Dedifferentiated amniotic fluid mesenchymal stem cell (primary cell): ENCODE results near the gene STRBP.

Experiments
- DNase-seq: peaks from one replicate; pipeline ENCODE4 v3.0.0-alpha.2; 2016; ENCODE audit errors: extremely low spot score

The STRBP gene

DNA sequence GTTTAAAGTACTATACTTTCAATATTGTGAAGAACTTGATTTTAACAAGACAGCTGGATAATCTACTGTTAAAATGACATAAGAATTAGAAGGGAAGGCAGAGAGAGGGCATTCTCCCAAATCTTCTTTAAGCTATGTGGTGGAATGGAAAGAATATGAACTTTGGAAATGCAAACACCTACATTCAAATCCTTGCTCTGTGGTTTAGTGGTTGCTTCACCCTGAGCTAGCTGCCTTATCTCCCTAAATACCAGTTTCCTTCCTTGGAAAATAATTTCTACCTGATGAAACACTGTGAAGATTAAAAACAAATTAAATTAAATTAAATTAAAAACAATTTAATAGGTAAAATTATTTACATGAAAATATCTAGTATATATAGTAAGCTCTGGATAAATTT is 136.4 kb downstream of the STRBP start:
- DNase-seq = no peak

DNA sequence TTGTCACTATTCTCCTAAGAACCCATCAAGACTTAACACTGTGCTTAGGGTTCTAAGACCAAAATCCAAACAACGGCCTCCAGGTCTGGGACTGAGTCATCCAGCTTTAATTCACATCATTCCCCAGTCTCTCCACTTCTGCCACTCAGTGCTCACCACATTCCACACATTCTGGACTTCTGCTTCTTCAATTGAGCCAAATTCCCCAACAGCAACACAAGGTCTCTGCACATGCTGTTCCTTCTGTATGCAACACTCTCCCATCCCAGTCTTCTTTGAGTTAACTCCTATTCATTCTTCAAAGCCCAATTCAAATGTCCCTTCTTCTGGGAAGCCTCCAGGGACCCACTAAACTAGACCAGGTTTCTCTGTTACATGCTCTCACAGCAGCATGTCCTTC is 137.1 kb downstream of the STRBP start:
- peak; percentile 48 for DNase-seq

DNA sequence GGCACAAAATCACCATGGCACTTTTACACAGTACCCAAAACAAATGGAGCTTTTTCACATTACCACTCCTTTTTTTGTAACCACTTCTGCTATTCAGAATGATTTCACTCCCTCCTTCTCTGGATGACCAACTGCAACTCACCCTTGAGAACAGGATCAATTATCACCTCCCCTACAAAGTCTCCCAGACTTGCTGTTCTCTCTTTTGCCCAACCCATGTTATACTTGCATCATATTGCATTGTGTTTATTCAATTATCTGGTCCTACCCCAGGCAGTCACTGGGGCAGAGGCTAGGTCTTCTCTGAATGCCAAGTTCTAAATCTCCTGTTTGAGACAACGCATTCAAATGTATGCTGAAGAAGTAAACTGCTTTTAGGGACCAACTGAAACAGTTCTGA is 139.0 kb downstream of the STRBP start:
- no peak for DNase-seq

DNA sequence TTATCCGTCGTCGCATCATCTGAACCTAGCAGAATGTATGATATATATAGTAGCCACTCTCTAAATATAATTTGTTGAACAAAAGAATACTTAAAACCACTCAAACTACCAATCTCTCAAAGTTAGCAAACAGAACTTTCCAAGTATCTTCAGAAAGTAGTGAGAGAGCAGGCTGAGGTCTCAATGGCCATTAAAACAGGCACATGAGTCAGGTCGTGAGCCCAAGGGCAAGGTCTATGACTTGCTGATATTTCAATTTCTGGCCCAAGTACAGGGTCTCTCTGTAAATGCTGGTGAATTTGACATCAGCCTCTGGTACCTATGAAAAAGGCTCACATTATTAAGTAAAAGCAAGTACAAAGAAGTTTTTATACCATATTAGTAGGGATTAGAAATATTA is 139.8 kb downstream of the STRBP start:
- no peak for DNase-seq

DNA sequence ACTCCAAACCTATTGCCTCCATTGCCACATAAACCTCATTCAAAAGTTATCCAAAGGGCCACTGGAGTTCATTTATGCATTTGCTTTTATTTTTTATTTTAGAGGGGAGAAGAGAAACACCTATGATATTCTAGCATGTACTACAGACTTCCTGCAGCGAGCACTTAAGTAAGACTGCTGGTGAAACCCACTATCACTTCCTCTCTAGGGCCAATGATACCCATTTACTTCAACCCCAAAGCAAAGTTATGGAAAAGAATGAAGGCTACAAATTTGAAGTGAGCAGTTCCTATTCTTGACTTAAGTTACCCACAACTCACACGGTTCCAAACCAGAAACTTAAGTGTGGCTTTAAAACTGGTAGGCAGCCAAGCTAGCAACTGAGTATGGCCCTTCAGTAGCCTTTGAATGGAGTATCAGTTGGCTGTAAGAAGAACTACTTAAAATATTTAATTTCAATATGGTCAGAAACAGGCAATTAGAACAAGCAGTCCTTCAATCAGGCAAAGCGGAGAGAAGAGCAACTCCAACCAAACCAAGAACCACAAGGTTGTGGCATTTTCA is 140.8 kb downstream of the STRBP start:
- no peak for DNase-seq

DNA sequence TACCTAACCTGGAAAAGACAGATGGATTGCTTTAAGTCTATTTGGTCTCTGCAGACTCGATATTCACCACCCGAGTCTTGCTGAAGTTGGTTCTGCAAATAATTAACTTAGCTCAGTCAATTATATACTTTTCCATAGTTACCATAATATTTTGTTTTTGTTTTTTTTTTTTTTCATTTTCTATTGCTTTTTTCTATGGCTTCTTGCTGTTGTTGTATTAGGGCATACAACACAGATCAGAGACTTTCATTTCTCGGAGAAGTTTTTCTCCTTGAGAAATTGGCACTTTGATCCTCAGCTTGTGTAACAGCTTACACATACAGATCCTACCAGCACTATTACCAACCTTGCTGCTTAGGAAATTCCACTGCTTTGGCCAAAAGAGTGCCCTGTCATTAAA is 146.9 kb downstream of the STRBP start:
- DNase-seq = no peak

DNA sequence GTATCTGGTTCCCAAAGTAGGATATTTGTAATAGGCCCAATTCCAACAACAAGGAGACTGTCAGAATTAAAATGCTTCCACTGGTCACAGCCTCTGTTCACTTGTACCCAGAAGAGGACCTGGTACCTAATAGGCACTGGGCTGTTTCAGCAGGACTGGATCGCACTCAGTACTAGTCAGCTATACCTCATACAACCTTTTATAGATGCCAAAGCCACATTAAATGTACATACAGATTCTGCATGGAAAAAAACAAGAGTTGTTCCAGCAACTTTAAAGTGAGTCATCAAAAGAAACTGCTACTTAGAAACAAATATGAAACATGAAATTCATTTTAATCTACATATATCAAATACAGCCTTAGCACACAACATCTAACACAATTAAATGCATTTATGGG is 147.4 kb downstream of the STRBP start:
- DNase-seq = peak; percentile 41

DNA sequence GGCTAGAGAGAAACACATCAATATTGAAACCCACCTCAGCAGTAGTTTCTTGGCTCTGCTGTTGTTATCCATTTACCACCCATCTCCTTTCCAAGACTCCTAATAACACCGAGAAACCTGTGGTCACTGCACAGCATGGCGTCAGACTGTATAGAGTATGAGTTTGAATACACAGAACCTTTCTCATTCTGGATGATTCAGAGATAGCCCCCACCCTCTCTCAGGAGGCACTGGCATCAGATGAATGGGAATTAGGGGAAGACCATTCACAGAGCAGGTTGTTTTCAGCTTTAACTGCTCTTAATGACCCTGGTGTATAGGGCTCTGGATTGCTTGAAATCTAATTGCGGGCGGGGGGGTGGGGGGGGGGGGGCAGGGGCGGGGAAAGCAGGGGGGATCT is 148.3 kb downstream of the STRBP start:
- DNase-seq = no peak

DNA sequence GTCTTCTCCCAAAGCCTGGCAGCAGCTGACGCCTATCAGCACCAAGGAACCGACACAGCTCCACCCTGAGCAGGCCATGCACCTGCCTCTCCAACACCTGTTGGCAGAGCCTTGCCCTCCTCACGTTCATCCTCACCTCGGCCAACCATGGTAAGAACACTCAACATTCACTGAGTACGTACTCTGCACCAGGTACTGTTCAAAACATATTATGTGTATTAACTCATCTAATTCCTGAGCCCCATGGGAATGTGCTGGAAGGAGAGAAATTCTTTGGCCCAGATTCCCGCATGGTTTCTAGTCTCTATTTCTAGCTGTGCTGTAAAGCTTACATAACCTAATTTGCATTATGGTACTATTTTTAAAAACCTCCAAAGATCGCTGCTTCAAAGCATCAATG is 148.8 kb downstream of the STRBP start:
- no peak for DNase-seq

DNA sequence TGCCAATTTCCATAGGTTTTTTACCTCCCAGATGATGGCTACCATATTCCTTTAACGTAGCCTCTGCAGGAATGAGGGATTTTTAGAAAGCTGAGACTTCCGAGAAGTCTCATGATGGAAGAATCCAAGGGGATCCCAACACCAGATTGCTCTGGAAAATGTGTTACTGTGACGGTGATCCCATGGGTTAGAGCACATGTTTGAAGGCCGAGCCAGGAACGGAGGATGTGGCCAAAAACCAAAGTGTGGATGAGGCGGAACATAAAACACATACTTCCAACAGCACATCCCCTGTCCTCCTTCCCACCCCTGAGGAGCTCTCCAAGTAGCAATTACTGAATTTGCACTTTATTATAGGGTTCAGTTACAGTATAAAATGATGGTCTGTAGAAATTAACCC is 152.3 kb downstream of the STRBP start:
- no peak for DNase-seq

DNA sequence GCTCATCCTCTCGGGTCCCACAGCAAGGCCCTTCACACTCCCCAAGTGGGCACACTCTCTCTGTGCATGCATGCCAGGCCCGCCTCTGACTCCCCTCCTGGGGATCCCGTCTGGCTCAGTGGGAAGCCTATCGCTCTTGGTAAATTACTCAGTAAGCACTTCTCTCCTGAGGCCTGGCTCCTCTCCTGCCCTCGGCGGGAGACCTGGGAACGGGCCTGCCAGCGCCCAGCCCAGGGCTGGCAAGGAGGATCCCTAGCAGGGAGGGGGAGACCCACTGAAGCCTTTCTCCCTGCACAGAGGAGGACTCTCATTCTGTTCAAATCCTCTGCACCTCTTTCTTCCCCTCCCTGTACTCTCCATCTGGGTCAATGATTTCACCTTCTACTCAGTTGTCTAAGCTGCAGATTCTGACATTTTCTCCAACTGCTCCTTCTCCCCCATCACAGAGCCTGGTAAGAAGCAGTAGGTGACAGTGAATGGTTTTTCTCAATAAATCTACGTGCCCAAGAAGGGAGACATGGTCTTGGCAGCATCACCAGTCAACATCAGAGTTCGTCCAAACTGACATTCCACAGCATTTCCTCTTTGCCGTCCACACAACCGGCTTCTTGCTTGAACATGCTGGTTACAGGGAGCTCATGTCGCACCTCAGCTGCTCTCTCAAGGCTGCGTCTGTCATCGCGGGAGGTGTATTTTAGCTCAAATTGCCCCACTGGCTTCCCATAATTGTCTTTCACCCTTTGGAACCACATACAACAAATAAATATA is 153.1 kb downstream of the STRBP start:
- no peak for DNase-seq

DNA sequence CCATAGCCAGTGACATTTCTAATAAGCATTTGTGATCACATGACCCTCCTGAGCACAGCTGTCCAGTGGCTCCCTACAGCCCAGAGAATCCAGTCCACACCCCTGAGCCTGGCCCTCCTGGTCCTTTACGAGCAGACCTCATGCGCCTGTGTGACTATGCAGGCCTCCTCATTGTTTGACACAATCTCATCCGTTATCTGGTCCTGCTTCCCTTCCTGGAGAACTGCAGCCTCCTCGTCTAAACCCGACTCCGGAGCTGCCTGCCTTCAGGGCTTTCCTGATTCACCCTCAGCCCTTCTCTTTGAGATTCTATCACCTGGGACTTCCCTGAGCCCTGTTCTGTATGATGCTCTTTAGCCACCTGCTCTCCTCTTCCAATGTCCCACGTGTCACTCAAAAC is 155.2 kb downstream of the STRBP start:
- DNase-seq = no peak

DNA sequence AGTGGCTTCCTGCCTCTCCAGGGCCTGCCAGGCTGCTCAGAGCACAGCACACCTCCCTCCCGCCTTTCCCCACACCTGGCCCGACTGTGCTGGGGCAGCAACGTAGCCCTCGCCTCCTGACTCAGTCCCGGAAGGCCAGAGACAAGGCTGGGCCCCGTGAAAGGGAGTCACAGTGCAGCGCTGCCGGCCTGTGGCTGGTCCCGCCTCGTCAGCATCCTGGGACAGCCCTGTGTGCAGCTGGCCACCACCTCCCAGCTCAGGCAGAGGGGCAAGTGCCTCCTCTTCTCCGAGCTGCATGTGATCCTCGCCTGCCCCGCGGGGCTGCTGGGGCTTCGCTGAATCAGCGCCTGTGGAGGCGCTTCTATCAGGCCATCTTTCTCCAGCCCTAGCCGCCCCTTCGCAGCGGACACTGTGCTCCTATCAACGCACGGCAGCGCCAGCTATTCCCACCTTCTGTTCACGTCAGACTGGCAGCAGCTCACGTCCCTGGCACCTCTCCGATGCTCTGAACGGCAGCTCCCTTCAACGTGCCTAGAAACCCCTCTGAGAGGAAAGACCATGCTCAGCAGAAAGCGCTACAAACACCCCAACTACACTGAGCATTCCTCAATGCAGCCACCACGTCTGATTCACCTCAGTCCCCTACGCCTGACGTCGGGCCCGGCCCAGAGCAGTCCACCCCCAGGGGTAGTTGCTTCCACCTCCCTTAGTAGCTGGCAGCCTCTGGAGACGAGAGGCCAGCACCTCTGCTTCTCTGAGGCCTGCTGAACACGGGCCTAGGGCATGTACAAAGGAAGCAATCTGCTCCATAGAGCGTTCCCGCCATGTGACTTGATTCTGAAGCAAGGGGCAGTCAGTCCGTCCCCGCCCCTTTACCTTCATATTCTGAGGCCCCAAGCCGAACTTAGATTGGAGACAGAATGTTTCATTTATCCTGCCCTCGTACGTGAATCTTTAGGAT is 156.1 kb downstream of the STRBP start:
- no peak for DNase-seq

DNA sequence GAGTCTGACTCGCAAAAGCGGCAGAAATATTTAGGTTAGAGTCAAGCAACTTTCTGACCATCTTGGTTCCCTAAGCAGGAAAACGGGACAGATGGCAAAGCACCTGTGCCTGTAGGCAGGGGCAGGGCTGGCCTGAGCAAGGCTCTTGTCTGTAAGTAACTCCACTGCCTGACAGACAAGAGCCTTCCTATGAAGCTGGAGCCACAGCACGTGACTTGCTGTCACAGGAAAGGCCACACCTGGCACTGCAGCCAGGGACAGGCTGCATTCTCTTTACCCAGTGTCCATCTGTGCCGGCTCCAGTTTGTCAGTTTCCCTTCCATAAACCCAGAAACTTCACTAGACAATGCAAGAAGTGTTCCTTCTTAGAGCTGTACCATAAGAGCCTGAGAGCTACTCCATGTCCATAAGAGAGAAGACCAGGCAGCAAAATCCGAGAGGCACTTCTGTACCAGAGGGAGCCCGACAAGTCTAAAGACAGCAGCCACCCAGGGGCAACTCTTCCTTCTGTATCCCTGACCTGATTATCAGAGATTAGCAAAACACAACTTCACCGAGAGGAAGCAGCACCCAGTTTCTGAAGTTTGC is 156.9 kb downstream of the STRBP start:
- DNase-seq = no peak

DNA sequence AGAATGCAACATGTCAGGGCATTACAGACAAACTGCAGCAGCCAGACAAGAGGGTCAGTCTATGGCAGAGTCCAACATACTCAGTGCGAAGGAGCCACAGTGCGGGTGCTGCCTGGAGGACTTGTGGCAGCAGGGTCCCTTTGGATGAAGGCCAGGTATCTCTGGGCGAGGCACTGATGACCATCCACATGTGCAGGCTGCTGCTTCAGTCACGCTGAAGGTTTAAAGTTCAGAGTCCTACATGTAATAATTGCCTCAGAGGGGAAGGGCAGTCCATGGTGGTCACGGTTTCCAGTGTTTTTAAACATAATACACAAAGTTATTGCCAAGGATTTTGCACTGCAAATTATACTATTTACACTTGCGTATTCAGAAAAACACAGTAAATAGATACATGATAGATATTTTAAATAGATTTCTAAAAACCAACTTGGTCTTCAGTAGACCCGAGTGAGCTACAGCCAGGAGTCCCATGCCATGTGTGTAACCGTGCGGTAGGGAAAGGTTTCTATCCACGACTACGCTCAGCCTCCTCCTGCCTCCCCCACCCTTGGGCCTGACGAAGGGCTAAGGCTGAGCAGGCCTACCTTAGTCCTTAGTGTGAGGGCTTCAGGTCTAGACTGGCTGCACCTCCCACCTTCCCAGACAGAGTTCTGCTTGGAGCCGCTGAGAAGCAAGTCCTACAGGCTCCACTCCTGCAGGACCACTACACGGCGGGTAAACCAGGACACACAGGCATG is 158.7 kb downstream of the STRBP start:
- DNase-seq = no peak

DNA sequence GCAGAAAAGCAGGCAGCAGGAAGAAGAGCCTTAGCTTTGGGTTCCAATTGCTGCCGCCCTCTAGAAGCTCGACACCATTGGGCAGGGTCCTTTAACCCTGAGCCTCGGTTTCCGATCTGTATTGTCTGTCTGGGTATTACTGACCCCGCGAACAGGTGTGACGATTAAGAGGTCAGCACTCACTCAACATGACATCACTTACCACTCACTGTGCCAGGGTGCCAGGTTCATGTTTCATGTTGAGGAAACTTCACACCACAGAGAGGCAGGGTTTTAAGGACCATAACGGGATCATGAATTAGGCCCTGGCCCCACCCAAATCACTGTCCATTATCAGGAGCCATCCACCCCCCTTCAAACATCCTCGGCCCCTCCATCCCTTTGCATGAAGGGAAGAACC is 159.4 kb downstream of the STRBP start:
- DNase-seq = no peak

DNA sequence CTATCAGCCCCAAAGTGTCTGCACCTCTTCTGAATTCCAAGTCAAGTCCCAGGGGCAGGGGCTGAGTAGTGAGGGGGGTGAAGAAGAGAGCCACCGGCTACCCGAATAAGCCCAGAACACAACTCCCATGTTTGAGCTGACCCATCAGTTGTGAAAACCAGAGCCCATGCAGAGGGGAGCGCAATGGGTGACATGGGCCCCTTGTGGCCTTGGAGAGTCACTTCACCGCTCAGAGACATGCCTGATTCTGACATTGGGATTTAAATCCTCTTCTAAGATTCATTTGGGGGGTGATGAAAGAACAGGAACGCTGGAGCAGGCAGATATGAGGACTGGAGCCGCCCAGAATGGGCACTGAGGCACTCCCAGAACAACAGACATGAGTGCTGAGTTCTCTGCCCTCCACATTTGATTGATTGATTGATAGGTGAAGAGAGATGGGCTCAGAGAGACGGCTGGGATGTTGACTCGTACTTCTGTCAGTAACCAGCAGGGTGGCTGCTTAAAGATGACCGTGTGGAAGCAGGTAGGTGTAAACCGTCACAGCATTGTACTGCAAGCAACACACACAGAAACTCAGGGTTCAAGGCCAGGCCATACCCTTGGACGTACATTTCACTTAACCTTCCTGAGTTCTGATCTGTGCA is 160.6 kb downstream of the STRBP start:
- DNase-seq = no peak

DNA sequence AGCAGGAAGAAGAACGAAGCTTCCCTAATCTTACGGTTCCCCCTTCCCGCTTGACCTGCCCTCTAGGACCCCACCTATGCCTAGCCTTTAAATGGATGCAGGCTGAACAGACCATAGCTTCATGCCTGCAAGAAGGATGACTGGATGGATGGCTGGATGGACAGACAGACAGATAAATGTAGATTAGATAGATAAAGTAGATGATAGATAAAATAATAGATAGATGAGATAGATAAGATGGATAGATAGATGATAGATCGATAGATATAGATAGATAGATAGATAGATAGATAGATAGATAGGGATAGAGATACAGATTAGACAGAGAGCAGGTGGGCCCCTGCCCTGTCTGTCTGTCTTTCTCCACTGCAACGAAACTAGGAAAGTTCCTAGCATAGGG is 162.9 kb downstream of the STRBP start:
- no peak for DNase-seq

DNA sequence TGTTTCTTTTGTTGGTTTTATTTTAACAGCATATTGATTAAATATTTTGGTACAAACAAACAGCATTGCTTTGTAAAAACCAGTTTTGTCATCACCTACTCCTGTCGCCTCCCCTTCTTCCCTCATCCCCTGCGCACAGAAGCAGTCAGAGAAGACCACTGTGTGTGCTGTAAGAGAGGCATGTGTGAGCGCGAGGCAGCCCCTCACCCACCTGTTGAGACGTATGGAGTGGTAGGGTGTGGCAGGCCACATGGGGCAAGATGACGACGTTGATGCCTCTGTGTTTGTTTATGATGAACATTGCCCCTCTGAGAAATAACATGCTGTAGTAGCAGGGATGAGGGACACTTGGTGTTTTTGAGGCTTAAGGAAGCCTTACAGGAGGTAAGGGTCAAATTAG is 163.6 kb downstream of the STRBP start:
- DNase-seq = no peak

DNA sequence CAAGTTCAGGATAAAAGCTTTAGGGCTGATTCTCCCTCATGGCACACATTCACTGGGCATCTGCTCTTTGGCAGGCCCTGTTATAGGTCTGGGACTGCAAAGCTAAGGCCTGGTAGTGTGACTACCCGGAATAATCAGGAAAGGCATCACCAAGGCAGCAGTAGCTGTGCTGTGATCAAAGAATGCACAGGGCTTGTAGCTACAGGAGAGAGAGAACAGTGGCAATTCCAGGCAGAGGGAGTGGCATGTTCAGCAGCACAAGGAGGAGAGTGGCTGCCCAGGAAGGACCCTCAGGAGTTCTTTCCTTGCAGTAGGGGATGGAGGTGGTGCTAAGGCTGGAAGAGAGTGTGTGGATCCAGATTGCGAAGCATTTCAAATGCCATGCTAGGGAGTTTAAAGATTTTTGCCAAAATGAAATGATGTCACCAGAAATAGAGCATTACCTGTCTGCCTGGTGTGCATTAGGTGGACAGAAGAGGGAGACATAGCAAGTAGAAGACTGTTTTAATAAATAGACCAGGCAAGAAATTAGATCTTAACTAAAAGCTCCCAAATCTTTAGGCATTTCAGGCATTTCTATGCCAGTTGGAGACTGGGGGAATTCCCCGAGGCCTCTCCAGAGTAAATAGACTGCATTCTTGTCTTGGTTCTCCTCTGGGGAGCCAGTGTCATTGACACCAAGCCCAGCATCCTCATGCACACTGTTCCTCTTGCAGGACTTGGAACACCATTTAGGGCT is 165.8 kb downstream of the STRBP start:
- peak; percentile 41 for DNase-seq
